Brain microvascular endothelial cell (primary cell): Measurements from ENCODE around the gene CELF5.
A peak's percentile ranks its signal among the peaks of the same experiment; 100 is the strongest.
"Not testable (repeated sequence)": the region's sequence is repeated elsewhere in the genome, so short reads cannot be mapped to it uniquely, and the experiment has no call there.

Experiments
- DNase-seq: peaks from one replicate; pipeline ENCODE4 v3.0.0-alpha.2; 2020
- H3K27ac ChIP-seq: fragments of 250-450 bp; sonication (Bioruptor Pico); 2 replicates; pipeline ENCODE4 v1.5.1; 2020; ENCODE audit warnings: mild to moderate bottlenecking, moderate library complexity
- H3K27me3 ChIP-seq: fragments of 250-450 bp; sonication (Bioruptor Pico); replicated peaks from 2 replicates; pipeline ENCODE4 v1.5.1; 2020; ENCODE audit warnings: mild to moderate bottlenecking
- H3K36me3 ChIP-seq: fragments of 250-450 bp; sonication (Bioruptor Pico); replicated peaks from 2 replicates; pipeline ENCODE4 v1.5.1; 2020; ENCODE audit warnings: mild to moderate bottlenecking
- H3K4me3 ChIP-seq: 2 replicates; pipeline ENCODE4 v1.5.1; 2011; ENCODE audit warnings: low read depth, mild to moderate bottlenecking, control low read depth, low read length, moderate library complexity
- CTCF ChIP-seq: IDR thresholded peaks from 2 replicates; pipeline ENCODE4 v1.5.1; 2011; ENCODE audit warnings: low read depth, mild to moderate bottlenecking, moderate library complexity, low read length, control low read depth, inconsistent platforms; ENCODE audit errors: missing control alignments
- in situ Hi-C: cut with HindIII; loops from 2 replicates; pipeline ENCODE4 v1.10.0; 2017; ENCODE audit warnings: low sequenced_read_pairs, low pct_ligation_motif_present

Gene CELF5

GRCh38 chr19:3283886-3284657 lies 59.6 kb downstream of the CELF5 start:
- H3K4me3 ChIP-seq, result no peak overlapping the region
- no peak for DNase-seq
- TF ChIP-seq CTCF, result no peak
- no peaks in the 10 kb centered on the region for H3K36me3 ChIP-seq
- peaks cover 5% of the 10 kb centered on the region for H3K27me3 ChIP-seq
- in situ Hi-C loops, result no loop called here
- H3K27ac ChIP-seq, result no peak overlapping the region

GRCh38 chr19:3284759-3285646 lies 60.5 kb downstream of the CELF5 start:
- Histone ChIP-seq H3K4me3 (peak overlapping the region; percentile 9), H3K36me3 (no peaks in the 10 kb centered on the region), H3K27me3 (peaks cover 8% of the 10 kb centered on the region), H3K27ac (no peak overlapping the region)
- DNase-seq, result peak; percentile 90
- in situ Hi-C loops, result no loop called here
- TF ChIP-seq CTCF, result no peak

GRCh38 chr19:3285647-3286176 lies 61.3 kb downstream of the CELF5 start:
- in situ Hi-C loops, result no loop called here
- H3K27me3 ChIP-seq, result peaks cover 11% of the 10 kb centered on the region
- no peak overlapping the region for H3K27ac ChIP-seq
- H3K36me3 ChIP-seq, result no peaks in the 10 kb centered on the region
- TF ChIP-seq CTCF, result no peak
- DNase-seq, result no peak
- no peak overlapping the region for H3K4me3 ChIP-seq

GRCh38 chr19:3287814-3288213 lies 63.4 kb downstream of the CELF5 start:
- Histone ChIP-seq H3K36me3 (no peaks in the 10 kb centered on the region), H3K27ac (no peak overlapping the region), H3K4me3 (no peak overlapping the region), H3K27me3 (peaks cover 13% of the 10 kb centered on the region)
- in situ Hi-C loops, result no loop called here
- no peak for DNase-seq
- no peak for TF ChIP-seq CTCF

- in situ Hi-C loops, H3K27ac ChIP-seq, H3K4me3 ChIP-seq, H3K36me3 ChIP-seq, DNase-seq: not testable (repeated sequence)
- H3K27me3 ChIP-seq, result peaks cover 13% of the 10 kb centered on the region
Observed at GRCh38 chr19:3288437-3288836, 64.0 kb downstream of the CELF5 start.

- H3K27me3 ChIP-seq, result peaks cover 9% of the 10 kb centered on the region
- no peak overlapping the region for H3K4me3 ChIP-seq
- no peak overlapping the region for H3K27ac ChIP-seq
- TF ChIP-seq CTCF, result no peak
- in situ Hi-C loops, result no loop called here
- no peak for DNase-seq
- H3K36me3 ChIP-seq, result no peaks in the 10 kb centered on the region
Observed at GRCh38 chr19:3289971-3290569, 65.6 kb downstream of the CELF5 start.

- DNase-seq, in situ Hi-C loops, H3K4me3 ChIP-seq: not testable (repeated sequence)
Observed at GRCh38 chr19:3290858-3291257, 66.4 kb downstream of the CELF5 start.

More at GRCh38 chr19:3290858-3291257, 66.4 kb downstream of the CELF5 start:
- not testable (repeated sequence) for H3K27me3 ChIP-seq, H3K36me3 ChIP-seq, H3K27ac ChIP-seq
